Measurements from ENCODE around the gene TOLLIP.
"Not testable (repeated sequence)": the region's sequence is repeated elsewhere in the genome, so short reads cannot be mapped to it uniquely, and the experiment has no call there.

TOLLIP gene

GRCh38 chr11:1242751-1243150 is 66.7 kb downstream of the TOLLIP start:
- DNase-seq, result not testable (repeated sequence)

GRCh38 chr11:1242289-1242688 is 67.1 kb downstream of the TOLLIP start:
- DNase-seq, result no peak

GRCh38 chr11:1241706-1242105 is 67.7 kb downstream of the TOLLIP start:
- no peak for DNase-seq

GRCh38 chr11:1240771-1241170 is 68.7 kb downstream of the TOLLIP start:
- DNase-seq, result no peak

GRCh38 chr11:1239596-1240205 is 69.7 kb downstream of the TOLLIP start:
- DNase-seq, result no peak

- DNase-seq, result no peak
Measured at GRCh38 chr11:1238767-1239595, 70.5 kb downstream of the TOLLIP start.

GRCh38 chr11:1237851-1238250 is 71.6 kb downstream of the TOLLIP start:
- no peak for DNase-seq

GRCh38 chr11:1237128-1237580 is 72.3 kb downstream of the TOLLIP start:
- DNase-seq, result peak; percentile 35

GRCh38 chr11:1236316-1237127 is 72.9 kb downstream of the TOLLIP start:
- peak; percentile 35 for DNase-seq

GRCh38 chr11:1235901-1236315 is 73.5 kb downstream of the TOLLIP start:
- peak; percentile 28 for DNase-seq

GRCh38 chr11:1235306-1235900 is 74.0 kb downstream of the TOLLIP start:
- DNase-seq, result peak; percentile 38

- DNase-seq, result peak; percentile 38
Measured at GRCh38 chr11:1234771-1235305, 74.6 kb downstream of the TOLLIP start.

- peak; percentile 32 for DNase-seq
Measured at GRCh38 chr11:1234054-1234720, 75.2 kb downstream of the TOLLIP start.

GRCh38 chr11:1233351-1234053 is 75.9 kb downstream of the TOLLIP start:
- DNase-seq, result peak; percentile 33

- peak; percentile 26 for DNase-seq
Measured at GRCh38 chr11:1232883-1233321, 76.5 kb downstream of the TOLLIP start.

- peak; percentile 29 for DNase-seq
Measured at GRCh38 chr11:1232021-1232882, 77.2 kb downstream of the TOLLIP start.

GRCh38 chr11:1231396-1232020 is 77.9 kb downstream of the TOLLIP start:
- peak; percentile 32 for DNase-seq

- peak; percentile 36 for DNase-seq
Measured at GRCh38 chr11:1230456-1231395, 78.7 kb downstream of the TOLLIP start.

- DNase-seq, result no peak
Measured at GRCh38 chr11:1230121-1230455, 79.3 kb downstream of the TOLLIP start.

Measured in right forelimb (tissue), 1 donor.